Large intestine (tissue), 3 donors: Measurements from ENCODE around the gene FAM199X. TPM values are rescaled to one million over a fixed set of nuclear protein-coding genes. Genes with fewer than 3 reads are reported as not detected.
"Not testable (repeated sequence)": the region's sequence is repeated elsewhere in the genome, so short reads cannot be mapped to it uniquely, and the experiment has no call there.

Experiments
- DNase-seq, 2 donors: peaks; one replicate each; pipeline versions ENCODE4 v3.0.0 to v3.0.0-alpha.2; 2013
- H3K27ac ChIP-seq: one replicate; pipeline ENCODE4 v1.5.1; 2013; ENCODE audit warnings: low read length
- H3K27me3 ChIP-seq: 2 replicates; pipeline ENCODE4 v1.6.1; 2013; ENCODE audit warnings: low read length; ENCODE audit not compliant: control insufficient read depth, insufficient read depth
- H3K36me3 ChIP-seq: 2 replicates; pipeline ENCODE4 v1.6.1; 2013; ENCODE audit warnings: low read length; ENCODE audit not compliant: control insufficient read depth, insufficient read depth
- H3K4me1 ChIP-seq: one replicate; pipeline ENCODE4 v1.6.1; 2013; ENCODE audit warnings: low read length; ENCODE audit not compliant: control insufficient read depth, insufficient read depth
- H3K4me3 ChIP-seq: one replicate; pipeline ENCODE4 v1.5.1; 2013; ENCODE audit warnings: low read length
- H3K9me3 ChIP-seq: one replicate; pipeline ENCODE4 v1.6.1; 2013; ENCODE audit warnings: mild to moderate bottlenecking, low read depth, low read length, moderate library complexity; ENCODE audit not compliant: control insufficient read depth
- WGBS: methylation state at CpG from one replicate; pipeline ENCODE4 v1.1.5; 2013; ENCODE audit warnings: low lambda C conversion rate; ENCODE audit not compliant: insufficient coverage; 5-methylcytosine and 5-hydroxymethylcytosine counted together
- polyA plus RNA-seq: library from polyadenylated mRNA; unstranded; fragments of 120-200 nt; gene quantifications from one replicate; pipeline ENCODE4 v1.2.1, GENCODE V29; 2013

Gene FAM199X
- polyA plus RNA-seq, 1 donor = 22.3 TPM

DNA sequence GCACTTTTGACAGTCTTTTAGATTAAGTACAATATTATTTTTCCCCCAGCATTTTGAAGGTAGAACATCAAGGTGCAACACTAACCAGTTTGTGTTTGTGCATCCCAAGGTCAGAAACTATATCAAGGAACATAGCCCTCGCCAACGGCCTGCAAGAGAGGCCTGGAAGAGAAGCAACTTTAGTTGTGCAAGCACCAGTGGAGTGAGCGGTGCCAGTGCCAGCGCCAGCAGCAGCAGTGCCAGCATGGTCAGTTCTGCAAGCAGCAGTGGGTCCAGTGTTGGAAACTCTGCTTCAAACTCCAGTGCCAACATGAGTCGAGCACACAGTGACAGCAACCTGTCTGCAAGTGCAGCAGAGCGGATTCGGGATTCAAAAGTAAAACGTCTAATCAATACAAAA is 21.7 kb downstream of the FAM199X start:
- no peak overlapping the region for H3K4me3 ChIP-seq
- no peaks in the 10 kb centered on the region for H3K27me3 ChIP-seq
- WGBS = no CpG with 5 or more reads among the region's 8 CpGs
- no peaks in the 10 kb centered on the region for H3K4me1 ChIP-seq
- peaks cover 19% of the 10 kb centered on the region for H3K36me3 ChIP-seq
- no peak overlapping the region for H3K27ac ChIP-seq
- H3K9me3 ChIP-seq = no peaks in the 10 kb centered on the region
- no peak for DNase-seq

GRCh38 chrX:104189837-104190236 is 23.6 kb downstream of the FAM199X start:
- no peak overlapping the region for H3K27ac ChIP-seq
- H3K4me1 ChIP-seq = no peaks in the 10 kb centered on the region
- DNase-seq = no peak
- H3K36me3 ChIP-seq = peaks cover 19% of the 10 kb centered on the region
- WGBS = no CpG with 5 or more reads among the region's 5 CpGs
- H3K4me3 ChIP-seq = no peak overlapping the region
- no peaks in the 10 kb centered on the region for H3K9me3 ChIP-seq
- H3K27me3 ChIP-seq = no peaks in the 10 kb centered on the region

- no peaks in the 10 kb centered on the region for H3K9me3 ChIP-seq
- no peaks in the 10 kb centered on the region for H3K4me1 ChIP-seq
- H3K4me3 ChIP-seq = no peak overlapping the region
- H3K36me3 ChIP-seq = peaks cover 11% of the 10 kb centered on the region
- DNase-seq = no peak
- no peak overlapping the region for H3K27ac ChIP-seq
- H3K27me3 ChIP-seq = no peaks in the 10 kb centered on the region
- no CpG with 5 or more reads among the region's 2 CpGs for WGBS
Observed at GRCh38 chrX:104193485-104193884, 27.2 kb downstream of the FAM199X start.

- Histone ChIP-seq H3K4me1 (no peaks in the 10 kb centered on the region), H3K27me3 (no peaks in the 10 kb centered on the region), H3K27ac (no peak overlapping the region), H3K4me3 (no peak overlapping the region), H3K9me3 (no peaks in the 10 kb centered on the region), H3K36me3 (peaks cover 2% of the 10 kb centered on the region)
- DNase-seq = no peak
- no CpG with 5 or more reads among the region's 1 CpG for WGBS
Observed at GRCh38 chrX:104195013-104195412, 28.8 kb downstream of the FAM199X start.

GRCh38 chrX:104195489-104196084 is 29.3 kb downstream of the FAM199X start:
- Histone ChIP-seq H3K9me3 (no peaks in the 10 kb centered on the region), H3K27ac (no peak overlapping the region), H3K36me3 (no peaks in the 10 kb centered on the region), H3K4me1 (no peaks in the 10 kb centered on the region), H3K4me3 (no peak overlapping the region), H3K27me3 (no peaks in the 10 kb centered on the region)
- WGBS = no CpG with 5 or more reads among the region's 1 CpG
- peak; percentile 1 to 12 for DNase-seq

DNA sequence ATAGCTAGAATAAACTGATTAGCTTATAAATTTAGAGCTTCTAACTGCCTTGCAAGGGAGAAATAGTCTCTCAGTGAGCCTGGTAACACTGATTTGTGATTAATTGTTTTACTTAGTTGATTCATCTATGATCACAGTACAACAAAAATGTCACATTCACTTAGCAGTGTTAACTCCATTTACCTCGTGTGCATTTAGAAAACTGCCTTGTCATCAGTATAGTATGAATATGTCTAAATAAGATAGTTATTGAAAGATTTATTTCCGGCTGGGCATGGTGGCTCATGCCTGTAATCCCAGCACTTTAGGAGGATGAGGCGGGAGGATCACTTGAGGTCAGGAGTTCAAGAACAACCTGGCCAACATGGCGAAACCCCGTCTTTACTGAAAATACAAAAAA is 39.3 kb downstream of the FAM199X start:
- WGBS = no CpG with 5 or more reads among the region's 5 CpGs
- Histone ChIP-seq H3K36me3 (no peaks in the 10 kb centered on the region), H3K4me3 (no peak overlapping the region), H3K4me1 (no peaks in the 10 kb centered on the region), H3K27ac (no peak overlapping the region), H3K27me3 (no peaks in the 10 kb centered on the region), H3K9me3 (no peaks in the 10 kb centered on the region)
- DNase-seq = no peak

DNA sequence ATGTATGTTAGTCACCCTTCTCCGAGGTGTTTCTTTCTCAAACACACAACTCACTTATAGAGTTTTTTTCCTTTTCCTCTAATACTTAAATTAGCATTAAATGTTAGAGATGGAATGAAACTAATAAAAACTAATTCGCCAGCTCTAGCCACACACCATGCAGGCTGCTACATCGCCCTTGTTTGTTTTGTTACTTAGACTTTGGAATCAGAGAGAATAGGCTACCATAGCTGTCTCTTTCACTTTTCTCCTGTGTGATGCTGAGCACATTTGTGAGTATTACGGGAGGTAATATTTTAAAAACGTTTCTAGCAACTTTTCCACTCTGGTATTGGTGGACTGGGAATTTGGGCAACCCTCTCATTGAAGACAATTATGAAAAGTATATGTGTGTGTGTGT is 44.9 kb downstream of the FAM199X start:
- Histone ChIP-seq H3K4me1 (no peaks in the 10 kb centered on the region), H3K27ac (no peak overlapping the region), H3K4me3 (no peak overlapping the region), H3K27me3 (no peaks in the 10 kb centered on the region), H3K36me3 (no peaks in the 10 kb centered on the region), H3K9me3 (no peaks in the 10 kb centered on the region)
- DNase-seq = no peak
- no CpG with 5 or more reads among the region's 5 CpGs for WGBS

DNA sequence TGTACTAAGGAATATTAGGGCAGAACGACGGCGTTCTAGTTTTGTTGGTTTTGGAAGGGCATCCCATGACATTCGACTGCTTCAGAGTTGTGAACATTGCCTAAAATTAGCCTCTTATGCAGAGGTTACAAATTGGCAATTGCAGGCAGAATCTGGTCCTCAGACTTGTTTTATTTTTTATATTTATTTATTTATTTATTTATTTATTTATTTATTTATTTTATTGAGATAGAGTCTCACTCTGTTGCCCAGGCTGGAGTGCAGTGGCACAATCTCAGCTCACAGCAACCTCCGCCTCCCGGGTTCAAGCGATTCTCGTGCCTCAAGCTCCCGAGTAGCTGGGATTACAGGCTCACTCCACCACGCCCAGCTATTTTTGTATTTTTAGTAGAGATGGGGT is 63.8 kb downstream of the FAM199X start:
- H3K4me1 ChIP-seq, H3K27ac ChIP-seq, DNase-seq, H3K9me3 ChIP-seq, H3K4me3 ChIP-seq, H3K36me3 ChIP-seq, H3K27me3 ChIP-seq: not testable (repeated sequence)
- no CpG with 5 or more reads among the region's 10 CpGs for WGBS

Other genes with a start within 250 kb of the FAM199X start
- gene TMSB15B, start 203.8 kb upstream of the FAM199X start, polyA plus RNA-seq = 10.3 TPM
- not detected for gene H2BW1, start 152.7 kb upstream of the FAM199X start, polyA plus RNA-seq
- not detected for gene H2BW2, start 126.5 kb upstream of the FAM199X start, polyA plus RNA-seq
- 5.6 TPM for gene TMSB15C, start 90.2 kb upstream of the FAM199X start, polyA plus RNA-seq
- gene ZCCHC18, start 53.9 kb upstream of the FAM199X start, polyA plus RNA-seq = 2.3 TPM
- gene SLC25A53, start 9.4 kb upstream of the FAM199X start, polyA plus RNA-seq = 10.7 TPM
- gene ESX1, start 88.5 kb downstream of the FAM199X start, polyA plus RNA-seq = not detected